Skin of body (tissue), 2 donors: ENCODE results near the gene MYL3. TPM values are rescaled to one million over a fixed set of nuclear protein-coding genes. Genes with fewer than 3 reads are reported as not detected.
A peak's percentile ranks its signal among the peaks of the same experiment; 100 is the strongest.

Experiments used
- DNase-seq: peaks from one replicate; lab custom pipeline; 2025; lab: John Stamatoyannopoulos, UW
- total RNA-seq: library from RNA; depleted of rRNA; stranded (reverse); fragments of >200 nt; gene quantifications from one replicate; pipeline ENCODE4 v1.2.3, GENCODE V29; 2014

MYL3 gene
- total RNA-seq, 1 donor from 2014 or later = 23.7 TPM

DNA sequence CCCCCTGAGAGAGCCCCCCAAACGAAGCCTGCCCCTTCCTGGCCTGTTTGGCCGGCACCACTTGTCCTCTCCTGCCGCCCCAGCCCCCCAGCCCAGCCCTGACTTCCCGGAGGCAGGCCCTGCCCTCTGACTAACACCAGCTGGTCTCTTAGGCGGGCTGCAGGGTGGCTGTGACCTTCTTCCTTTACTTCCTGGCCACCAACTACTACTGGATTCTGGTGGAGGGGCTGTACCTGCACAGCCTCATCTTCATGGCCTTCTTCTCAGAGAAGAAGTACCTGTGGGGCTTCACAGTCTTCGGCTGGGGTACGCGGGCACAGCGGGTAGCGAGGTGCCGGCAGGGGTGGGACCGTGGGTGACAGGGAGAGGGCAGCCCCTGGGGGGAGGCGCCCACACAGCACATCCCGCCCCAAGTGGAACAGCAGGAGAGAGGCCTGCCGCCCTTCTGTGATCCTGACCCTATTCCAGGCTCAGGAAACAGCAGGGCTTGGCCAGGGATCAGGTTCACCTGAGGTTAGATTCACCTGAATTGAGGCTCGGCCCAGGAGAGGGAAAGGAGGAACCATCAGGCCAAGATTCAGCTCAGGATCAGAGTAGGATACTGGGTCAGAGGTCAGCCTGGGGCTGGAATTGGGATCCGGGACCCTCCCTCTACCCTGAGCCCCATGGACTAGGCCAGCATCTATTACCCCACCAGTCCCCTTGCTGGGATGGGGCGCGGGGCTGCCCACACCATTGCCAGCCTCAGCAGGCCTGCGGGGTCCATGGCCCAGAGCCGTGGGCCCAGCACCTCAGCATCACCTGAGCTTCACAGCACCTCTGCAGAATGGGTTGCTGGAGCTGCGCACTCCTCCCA, 36.1 kb upstream of the MYL3 start:
- DNase-seq = no peak

DNA sequence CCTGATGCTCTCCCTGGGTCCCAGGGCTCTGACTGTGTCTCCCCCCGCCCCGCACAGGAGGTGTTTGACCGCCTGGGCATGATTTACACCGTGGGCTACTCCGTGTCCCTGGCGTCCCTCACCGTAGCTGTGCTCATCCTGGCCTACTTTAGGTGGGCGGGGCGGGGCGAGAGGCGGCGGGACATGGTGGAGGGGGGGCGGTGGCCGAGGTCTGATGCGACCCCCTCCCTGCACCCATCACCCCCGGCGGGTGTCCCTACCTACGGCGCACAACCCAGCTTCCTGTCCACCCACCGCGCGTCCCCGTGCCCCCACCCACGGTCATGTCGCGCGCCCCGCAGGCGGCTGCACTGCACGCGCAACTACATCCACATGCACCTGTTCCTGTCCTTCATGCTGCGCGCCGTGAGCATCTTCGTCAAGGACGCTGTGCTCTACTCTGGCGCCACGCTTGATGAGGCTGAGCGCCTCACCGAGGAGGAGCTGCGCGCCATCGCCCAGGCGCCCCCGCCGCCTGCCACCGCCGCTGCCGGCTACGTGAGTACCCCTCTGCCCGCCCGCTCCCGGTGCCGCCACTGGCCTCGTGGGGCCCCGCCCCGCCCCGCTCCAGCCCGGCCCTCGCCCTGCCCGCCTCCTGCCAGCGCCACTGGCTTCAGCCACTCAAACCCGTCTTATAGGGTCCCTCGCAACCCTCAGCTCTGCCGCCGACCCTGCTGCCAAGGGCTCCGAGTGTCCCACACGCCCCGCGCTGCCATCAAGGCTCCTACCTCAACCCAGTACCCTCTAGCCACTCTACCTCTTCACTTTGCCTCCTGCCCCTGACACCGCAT, 35.3 kb upstream of the MYL3 start:
- no peak for DNase-seq

DNA sequence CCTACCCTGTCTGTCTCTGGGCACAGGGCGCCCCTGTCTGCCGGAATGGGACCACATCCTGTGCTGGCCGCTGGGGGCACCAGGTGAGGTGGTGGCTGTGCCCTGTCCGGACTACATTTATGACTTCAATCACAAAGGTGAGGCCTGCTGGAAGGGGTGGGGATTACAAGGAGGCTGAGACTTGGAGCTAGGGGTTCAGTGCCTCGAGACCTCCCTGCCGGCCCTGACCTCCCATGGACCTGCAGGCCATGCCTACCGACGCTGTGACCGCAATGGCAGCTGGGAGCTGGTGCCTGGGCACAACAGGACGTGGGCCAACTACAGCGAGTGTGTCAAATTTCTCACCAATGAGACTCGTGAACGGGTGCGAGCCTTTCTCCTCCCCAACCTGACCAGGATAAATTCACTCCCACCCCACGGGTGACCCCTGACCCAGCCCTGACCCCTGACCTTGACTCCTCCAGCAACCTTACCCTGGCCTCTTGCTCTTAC, 34.6 kb upstream of the MYL3 start:
- no peak for DNase-seq

DNA sequence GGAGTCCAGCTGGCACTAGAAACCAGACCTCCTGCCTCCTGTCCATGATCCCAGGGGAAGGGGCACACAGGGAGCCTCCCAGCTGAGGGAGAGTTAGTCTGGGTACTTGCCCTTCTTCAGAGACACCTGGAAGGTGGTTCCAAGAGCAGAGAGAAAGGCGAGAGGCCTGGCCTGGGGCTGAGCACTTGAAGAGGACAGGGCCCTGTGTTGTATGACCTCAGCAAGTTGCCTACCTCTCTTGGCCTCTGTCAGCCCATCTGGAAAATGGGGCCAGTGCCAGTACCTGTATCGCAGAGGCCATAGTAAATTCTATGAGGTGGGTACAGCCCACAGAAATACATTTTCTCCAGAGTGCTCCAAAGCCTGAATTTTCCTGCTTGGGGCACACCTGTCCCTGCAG, 33.8 kb upstream of the MYL3 start:
- no peak for DNase-seq

DNA sequence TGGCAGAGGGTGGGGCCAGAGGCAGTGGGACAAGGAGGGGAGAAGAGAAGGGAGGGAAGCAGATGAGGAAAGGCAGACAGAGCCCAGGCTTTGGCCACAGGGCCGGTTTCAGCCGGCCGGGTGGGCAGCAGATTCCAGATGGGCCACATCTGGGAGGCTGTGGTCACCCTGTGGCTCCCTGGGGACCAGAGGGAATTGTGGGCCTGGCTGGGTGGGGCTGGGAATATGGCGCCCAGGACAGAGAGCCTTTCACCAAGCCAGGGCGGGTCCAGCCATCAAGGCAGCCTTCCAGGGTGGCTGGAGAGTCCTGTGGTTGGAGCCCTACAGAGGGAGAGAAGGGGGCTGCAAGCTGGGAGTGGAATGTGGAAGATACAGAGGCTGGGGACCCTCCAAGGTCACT, 33.1 kb upstream of the MYL3 start:
- DNase-seq = no peak

DNA sequence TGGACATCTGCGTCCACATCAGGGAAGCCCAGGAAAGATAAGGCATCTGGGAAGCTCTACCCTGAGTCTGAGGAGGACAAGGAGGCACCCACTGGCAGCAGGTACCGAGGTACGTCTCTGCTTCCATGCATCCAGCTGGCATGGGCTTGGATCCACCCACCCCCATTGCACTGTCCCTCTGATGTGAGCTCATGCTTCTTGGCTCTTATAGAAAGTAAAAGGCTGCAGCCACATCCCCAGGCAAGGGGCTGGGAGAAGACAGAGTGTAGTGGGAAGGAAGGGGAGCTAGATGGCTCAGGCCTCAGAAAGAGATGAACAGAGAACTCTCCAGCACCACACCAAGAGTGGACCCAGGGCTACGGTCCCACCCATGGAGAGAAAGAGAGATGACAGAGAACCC, 32.5 kb upstream of the MYL3 start:
- DNase-seq = no peak

DNA sequence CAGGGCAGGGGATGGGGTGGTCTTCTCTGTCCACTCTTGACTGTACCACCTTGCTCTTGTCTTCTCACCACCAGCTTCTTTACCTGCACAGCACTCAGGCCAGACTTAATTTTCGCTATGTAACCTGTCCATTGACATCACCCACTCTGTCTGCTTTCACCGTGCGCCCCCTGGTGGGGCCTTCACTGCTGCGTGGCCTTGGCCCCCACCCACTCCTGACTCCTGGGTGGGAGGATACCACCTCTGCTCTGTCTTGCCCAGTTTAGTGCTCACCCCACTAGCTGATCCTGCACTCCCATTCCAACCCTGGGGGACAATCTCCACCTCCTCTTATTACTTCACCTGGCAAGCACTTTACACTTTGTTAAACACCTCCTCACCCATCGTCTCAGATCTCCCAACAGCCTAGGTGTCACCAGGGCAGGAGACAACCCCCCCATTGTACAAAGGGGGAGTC, 32.0 kb upstream of the MYL3 start:
- DNase-seq = peak; percentile 23

DNA sequence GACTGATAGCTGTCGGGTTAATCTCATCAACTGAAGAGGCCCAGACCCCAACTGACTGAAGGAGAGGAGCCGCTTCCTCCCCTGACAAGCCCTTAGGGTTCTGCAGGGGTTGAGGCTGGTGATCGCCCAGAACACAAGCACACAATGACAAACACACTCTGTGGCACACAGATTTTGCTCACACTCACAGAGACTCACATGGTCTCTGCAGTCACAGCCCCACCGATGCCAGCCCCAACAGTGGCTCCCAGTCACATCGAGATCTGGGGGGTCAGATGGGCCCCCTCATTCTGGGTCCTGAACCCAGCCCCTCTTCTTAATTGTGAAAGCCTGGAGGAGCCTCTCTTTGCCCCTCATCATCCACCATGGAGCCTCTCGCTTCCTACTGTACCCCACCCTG, 31.0 kb upstream of the MYL3 start:
- no peak for DNase-seq

DNA sequence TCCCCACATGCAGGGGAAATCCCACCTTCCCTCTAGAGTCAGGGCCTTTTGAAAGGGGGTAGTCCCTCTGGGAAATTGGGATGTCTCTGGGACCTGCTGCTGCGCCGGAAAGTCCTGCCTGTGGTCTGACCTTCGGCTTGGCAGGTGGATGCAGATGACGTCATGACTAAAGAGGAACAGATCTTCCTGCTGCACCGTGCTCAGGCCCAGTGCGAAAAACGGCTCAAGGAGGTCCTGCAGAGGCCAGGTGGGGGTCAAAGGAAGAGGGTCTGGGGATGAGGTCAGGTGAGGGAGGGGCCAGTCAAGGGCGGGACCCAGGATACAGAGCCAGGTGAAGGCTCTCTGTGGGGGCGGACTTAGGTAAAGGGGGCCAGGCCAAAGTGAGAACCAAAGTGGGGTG, 30.5 kb upstream of the MYL3 start:
- no peak for DNase-seq

DNA sequence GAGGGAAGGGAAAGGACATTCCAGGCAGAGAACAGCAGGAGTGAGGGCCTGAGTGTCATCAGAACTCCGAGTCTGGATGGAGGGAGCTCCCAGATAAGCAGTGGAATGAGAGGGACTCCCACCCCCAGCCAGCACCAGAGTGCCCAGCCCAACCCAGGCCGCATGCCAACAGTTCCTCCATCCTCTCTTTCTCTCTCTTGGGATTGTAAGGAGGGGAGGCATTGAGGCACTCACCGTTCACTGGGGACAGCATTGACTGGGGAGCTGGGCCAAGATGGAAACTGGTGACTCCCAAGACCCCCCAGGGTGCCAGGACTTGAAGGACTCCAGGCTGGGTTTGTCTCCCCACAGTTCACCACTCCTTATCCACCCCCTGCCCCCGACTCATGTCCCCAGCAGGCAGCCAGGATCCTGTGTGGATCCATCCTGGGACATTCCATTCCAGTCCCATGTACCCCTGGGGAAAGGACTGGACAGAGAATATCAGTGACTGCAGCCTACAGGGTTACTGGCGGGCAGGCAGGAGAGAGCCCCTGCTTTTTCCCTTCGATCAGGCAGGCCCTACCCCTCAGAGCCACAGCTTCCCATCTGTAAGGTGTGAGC, 30.0 kb upstream of the MYL3 start:
- DNase-seq = no peak

DNA sequence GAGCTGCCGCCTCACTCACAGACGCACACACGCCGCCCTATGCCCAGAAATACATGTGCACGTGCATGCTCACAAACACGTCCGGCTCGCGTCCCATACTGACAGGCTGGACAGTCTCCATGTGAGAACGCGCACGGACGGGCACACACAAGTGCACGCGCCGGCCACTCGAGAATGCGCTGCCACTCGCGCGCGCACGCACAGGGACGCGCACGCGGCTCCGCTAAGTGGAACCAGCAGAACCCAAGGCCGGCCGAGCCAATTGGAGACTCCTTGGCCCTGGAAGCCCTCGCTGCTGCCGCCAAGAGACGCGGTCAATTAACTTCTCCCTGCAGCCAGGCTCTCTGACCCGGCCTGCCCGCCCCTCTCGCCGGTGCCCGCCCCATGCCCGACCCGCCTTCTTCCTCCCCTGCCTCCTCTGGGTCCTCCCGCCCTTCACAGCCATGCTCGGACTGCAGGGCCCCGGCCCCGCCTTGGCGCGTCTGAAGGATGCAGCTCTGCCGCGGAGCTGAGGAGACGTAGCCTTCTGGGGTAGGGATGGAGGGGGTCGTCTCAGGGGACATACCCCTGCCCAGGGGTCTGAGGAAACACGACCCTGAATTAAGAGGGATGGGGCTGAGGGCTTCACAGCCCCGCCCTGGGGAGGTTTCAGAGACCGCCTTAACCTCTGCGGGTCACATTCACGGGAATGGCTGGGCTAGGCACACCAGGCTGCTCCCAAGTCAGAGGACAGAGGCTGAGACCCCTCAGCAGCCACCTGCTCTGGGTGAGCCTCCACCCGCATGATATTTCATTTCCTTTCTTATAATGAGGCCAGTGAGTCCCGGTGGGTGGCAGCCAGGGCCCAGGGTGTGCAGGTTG, 29.3 kb upstream of the MYL3 start:
- peak; percentile 39 for DNase-seq

DNA sequence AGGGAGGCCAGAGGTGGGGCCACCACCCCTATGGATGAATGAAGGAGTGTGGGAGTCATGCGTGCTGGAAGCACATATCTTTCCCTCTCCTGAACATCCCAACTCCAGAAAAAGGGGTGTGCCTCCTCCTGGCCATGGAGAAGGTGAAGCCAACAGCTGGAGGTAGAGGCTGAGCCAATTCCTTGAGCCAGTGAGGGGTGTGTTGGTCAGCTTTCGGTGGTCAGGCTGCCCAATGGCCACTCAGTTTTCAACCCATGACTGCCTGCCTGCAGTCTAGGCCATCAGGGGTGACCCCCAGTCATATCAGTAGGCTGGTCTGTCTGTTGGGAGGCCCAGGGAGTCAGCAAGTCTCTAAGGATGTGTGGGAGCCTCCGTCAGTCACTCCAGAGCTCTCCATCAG, 27.9 kb upstream of the MYL3 start:
- DNase-seq = no peak

DNA sequence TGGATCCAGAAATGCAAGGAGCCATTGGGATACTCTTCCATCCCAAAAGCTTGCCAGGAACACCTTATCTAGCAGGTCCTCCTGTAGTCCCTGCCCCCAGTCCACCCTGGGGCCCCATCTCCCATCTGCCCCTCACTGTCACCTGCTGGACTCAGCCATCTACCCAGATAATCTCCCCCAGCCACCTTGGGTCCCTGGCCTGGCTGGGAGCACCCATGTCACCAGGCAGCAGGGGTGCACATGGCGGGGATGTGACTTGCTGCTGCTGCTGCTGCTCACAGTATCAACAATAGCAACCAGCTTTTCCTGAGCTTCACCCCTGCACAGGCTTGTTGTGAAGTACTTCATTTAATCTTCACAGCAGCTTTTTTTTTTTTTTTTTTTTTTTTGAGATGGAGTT, 26.9 kb upstream of the MYL3 start:
- DNase-seq = no peak

DNA sequence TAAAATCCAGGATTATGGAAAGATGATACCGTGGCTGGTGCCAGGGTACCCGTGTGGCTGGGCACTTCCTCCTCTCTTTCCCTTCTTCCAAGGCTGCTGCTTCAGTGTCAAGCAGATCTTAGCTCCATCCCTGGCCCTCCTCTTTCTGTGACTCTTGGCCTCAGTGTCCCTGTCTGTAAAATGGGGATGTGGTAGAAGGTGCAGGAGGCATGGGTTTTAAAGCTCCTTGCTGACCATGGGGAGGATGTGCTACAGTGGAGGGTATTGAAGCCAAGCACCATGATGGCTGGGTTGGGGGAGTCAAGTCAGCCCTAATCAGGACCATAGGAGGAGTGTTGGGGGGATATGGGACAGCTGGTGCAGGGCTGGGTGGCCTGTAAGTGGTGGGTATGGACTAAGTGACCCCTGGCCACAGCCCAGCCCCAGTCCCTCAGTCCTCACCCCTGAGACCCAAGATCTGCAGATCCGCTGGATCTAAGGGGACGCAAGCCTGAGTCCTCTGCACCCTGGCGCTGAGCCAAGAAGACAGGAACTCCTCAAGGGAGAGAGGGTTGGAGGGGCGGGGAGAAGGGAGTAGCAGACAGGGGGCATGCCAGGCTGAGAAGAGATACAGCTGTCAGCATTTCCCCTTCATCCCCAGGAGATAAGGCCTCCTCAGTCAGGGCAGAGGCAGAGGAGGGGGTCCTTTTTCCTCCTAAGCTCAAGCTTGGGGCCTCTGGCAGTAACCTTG, 26.3 kb upstream of the MYL3 start:
- no peak for DNase-seq

DNA sequence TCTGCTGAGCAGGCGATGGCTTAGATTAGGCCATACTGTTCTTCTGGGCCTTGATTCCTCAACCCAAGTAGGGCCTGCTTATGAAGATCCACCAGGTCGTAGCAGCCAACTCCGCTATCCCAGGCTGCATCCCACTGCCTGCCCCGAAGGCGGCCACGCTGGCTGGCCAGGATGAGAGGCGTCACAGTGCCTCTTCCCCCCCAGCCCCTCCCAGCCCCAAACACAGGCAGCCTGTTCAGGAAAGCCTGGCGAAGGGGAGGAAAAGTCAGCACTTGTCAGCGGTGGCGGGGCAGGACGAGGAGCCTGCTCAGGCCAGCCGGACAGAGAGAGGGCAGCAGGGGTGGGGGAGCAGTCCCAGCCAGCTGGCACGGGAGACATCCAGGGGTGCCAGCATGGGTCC, 25.5 kb upstream of the MYL3 start:
- DNase-seq = no peak

DNA sequence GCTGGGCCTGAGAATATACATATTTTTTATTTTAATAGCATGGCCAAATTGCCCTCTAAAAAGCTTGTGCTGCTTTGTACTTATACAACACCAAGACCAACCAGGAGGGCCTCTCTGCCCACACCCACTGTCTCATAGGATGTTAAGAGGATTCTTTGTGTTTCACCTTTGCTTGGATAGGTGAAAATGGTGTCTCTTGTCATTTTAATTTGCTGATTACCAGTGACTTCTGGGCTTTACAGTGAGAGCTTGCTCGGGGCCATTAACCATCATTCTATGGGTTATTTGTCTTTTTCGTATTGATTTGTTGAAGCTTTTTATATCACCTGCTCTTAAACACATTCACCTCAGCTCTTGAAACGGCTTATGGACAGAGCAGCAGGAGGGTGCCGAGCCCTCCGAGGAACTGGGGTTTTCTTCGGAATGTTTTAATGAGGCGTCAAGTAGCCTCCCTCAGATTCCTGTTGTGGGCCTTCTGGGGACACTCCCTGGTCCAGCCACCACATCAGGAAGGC, 24.8 kb upstream of the MYL3 start:
- no peak for DNase-seq

DNA sequence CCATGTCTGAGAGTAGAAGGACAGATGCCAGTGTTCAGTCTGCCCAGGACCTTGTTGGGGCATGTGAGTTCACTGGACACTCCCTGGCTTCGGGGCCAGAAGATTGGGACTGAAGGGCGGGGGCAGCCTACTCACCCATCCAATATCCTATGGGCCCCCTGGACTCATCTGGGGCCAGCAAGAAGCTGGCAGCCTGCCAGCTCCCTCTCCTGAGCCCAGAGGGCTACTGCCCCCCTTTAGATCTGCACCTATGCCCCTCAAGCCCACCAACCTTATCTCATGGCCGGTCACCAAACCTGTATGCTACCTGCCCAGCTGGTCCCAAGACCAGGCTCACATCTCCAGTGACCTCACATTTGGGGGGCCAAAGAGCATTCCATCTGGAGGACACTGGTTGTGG, 22.4 kb upstream of the MYL3 start:
- no peak for DNase-seq

DNA sequence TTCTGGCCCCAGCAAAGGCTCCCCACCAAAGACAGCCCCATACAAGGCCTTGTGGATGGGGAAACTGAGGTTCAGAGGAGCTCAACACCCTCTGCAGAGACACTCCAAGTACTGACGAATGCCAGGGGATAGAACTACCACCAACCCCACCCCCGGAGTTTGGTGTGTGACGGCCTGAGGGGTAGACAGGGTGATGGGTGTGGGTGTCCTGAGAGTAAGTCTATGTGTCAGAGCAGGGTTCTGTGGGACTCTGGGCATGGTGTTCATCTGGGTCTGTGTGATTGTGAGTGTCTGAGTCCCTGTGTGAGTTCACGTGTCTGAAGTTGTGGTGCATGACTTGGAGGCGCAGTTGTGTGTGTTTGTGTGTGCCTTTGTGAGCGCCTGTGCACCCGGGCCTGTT, 21.7 kb upstream of the MYL3 start:
- no peak for DNase-seq

DNA sequence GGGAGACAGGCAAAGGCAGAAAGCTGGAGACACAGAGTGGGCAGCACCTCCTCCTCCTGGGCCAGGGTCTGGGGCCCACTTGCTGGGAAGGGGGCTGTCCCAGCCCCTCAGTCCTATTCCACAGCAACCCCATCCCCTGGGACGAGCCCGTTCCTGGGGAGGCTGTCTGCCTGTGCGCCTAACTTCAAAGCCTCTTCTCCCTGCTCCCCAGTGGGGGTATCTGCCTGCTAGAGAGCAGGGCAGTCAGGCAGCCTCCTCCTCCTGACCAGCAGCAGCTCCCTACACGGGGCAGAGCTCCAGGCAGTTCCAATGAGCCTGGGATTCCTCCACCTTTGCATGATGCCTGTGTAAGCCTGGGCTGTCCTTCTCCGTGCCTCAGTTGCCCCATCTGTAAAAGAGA, 21.2 kb upstream of the MYL3 start:
- DNase-seq = no peak

DNA sequence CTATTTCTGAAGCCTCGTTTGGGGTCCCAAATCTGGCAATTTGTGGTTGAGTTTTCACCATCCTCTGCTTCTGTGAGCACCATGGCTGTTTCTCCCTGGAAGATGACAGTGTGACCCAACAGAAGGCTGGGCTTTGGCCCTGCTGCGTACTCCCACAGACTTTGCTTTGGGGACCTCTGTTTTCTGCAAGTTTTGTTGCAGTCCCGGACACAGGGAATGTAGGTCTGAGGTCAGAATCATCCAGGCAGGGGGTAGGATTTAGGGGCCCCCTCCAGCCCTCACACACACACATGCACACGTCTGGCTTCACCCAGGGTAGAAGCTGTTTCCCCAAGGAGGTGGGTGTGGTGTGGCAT, 20.6 kb upstream of the MYL3 start:
- DNase-seq = no peak
